HCEC 1CT (cell line): Measurements from ENCODE around the gene LGALS3BP.

Experiments
- DNase-seq: peaks from one replicate; pipeline ENCODE4 v3.0.0-alpha.2; 2017

Gene LGALS3BP

GRCh38 chr17:79012563-79013134, 32.9 kb upstream of the LGALS3BP start:
- DNase-seq = no peak

GRCh38 chr17:79011451-79012147, 31.9 kb upstream of the LGALS3BP start:
- DNase-seq = peak; percentile 81

GRCh38 chr17:79010304-79010646, 30.6 kb upstream of the LGALS3BP start:
- no peak for DNase-seq

GRCh38 chr17:79009397-79010303, 29.9 kb upstream of the LGALS3BP start, which contains the start of gene CANT1:
Gene CANT1, minus strand, starts transcription at chr17:79009764. Its CDS starts 12,142 bp downstream, at chr17:78997622.
- DNase-seq = peak; percentile 85

GRCh38 chr17:79008666-79009387, 29.1 kb upstream of the LGALS3BP start:
- DNase-seq = no peak

GRCh38 chr17:79007504-79008381, 28.0 kb upstream of the LGALS3BP start:
- no peak for DNase-seq

- no peak for DNase-seq
Measured at GRCh38 chr17:79006794-79007503, 27.2 kb upstream of the LGALS3BP start.

GRCh38 chr17:79006046-79006445, 26.3 kb upstream of the LGALS3BP start:
- DNase-seq = no peak

GRCh38 chr17:79005063-79005861, 25.5 kb upstream of the LGALS3BP start:
- DNase-seq = no peak

- no peak for DNase-seq
Measured at GRCh38 chr17:79003661-79004411, 24.1 kb upstream of the LGALS3BP start.

GRCh38 chr17:79002796-79003593, 23.3 kb upstream of the LGALS3BP start:
- no peak for DNase-seq

- DNase-seq = no peak
Measured at GRCh38 chr17:79002291-79002690, 22.6 kb upstream of the LGALS3BP start.

- DNase-seq = no peak
Measured at GRCh38 chr17:79001190-79002020, 21.7 kb upstream of the LGALS3BP start.

- DNase-seq = no peak
Measured at GRCh38 chr17:79000396-79001189, 20.9 kb upstream of the LGALS3BP start.

GRCh38 chr17:78999947-79000395, 20.2 kb upstream of the LGALS3BP start:
- DNase-seq = no peak

GRCh38 chr17:78999056-78999768, 19.5 kb upstream of the LGALS3BP start:
- no peak for DNase-seq
